Upper lobe of left lung (tissue), 4 donors: ENCODE measurements around the gene GGT7.

Source experiments
- EP300 ChIP-seq, 4 donors: sonication (generic); formaldehyde crosslinking; IDR thresholded peaks; one replicate each; pipeline ENCODE4 v1.5.1; 2017; ENCODE audit warnings: antibody characterized with exemption in 4 of 4, control low read depth in 2 of 4
- POLR2A ChIP-seq, 4 donors: fragments of 450-650 bp; IDR thresholded peaks; one replicate each; pipeline ENCODE4 v1.5.1; 2016 to 2017; ENCODE audit warnings: antibody characterized with exemption in 4 of 4, mild to moderate bottlenecking in 2 of 4
- POLR2AphosphoS5 ChIP-seq, 2 donors: sonication (generic); formaldehyde crosslinking; IDR thresholded peaks; one replicate each; pipeline ENCODE4 v1.5.1; 2017; ENCODE audit warnings: antibody characterized with exemption in 2 of 2
- TF ChIP-seq, protein P1 (sequence below), 6 experiments: fragments of 450-650 bp in 4 of 6; fragments of 200-600 bp in 2 of 6; sonication (generic) in 2 of 6; IDR thresholded peaks; one replicate each; pipeline ENCODE4 v1.5.1; 2016 to 2019; ENCODE audit warnings: antibody characterized with exemption in 6 of 6

DNA sequence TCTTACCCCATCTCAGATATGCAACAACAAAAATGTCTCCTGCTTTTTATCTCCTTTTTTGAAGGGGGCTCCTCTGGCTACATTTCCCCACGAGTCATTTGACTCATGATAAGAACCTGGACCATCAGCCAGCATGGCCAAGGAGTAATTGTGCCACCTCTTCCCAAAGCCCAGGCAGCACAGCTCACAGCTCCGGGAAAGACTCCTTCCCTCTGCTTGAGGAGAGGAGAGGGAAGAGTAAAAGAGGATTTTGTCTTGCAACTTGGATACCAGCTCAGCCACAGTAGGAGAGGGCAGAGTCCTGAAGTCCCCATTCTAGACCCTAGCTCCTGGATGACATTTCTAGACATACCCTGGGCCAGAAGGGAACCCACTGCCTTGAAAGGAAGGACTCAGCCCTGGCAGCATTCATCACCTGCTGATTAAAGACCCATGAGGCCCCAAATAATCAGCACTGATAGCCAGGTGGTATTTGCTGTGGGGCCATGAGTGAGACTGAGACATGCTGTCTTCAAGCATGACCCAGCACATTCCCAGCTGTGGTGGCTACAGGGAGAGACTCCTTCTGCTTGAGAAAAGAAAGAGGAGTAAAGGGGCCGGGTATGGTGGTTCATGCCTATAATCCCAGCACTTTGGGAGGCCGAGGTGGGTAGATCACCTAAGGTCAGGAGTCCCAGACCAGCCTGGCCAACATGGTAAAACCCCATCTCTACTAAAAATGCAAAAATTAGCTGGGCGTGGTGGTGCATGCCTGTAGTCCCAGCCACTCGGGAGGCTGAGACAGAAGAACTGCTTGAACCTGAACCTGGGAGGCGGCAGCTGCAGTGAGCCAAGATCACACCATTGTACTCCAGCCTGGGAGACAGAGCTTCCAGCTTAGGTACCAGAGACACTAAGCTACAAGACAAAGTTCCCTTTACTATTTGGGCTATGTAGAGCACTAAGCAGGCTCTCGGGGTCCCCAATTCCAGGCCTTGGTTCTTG is 75.4 kb downstream of the GGT7 start:
- TF ChIP-seq, protein P1, sequence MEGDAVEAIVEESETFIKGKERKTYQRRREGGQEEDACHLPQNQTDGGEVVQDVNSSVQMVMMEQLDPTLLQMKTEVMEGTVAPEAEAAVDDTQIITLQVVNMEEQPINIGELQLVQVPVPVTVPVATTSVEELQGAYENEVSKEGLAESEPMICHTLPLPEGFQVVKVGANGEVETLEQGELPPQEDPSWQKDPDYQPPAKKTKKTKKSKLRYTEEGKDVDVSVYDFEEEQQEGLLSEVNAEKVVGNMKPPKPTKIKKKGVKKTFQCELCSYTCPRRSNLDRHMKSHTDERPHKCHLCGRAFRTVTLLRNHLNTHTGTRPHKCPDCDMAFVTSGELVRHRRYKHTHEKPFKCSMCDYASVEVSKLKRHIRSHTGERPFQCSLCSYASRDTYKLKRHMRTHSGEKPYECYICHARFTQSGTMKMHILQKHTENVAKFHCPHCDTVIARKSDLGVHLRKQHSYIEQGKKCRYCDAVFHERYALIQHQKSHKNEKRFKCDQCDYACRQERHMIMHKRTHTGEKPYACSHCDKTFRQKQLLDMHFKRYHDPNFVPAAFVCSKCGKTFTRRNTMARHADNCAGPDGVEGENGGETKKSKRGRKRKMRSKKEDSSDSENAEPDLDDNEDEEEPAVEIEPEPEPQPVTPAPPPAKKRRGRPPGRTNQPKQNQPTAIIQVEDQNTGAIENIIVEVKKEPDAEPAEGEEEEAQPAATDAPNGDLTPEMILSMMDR (IDR thresholded peaks at IDR 0.05): no peak
- TF ChIP-seq POLR2A (IDR thresholded peaks at IDR 0.05): no peak
- no peak for TF ChIP-seq POLR2AphosphoS5 (IDR thresholded peaks at IDR 0.05)
- TF ChIP-seq EP300 (IDR thresholded peaks at IDR 0.05): no peak
